GM19372 (cell line): ENCODE data around the gene GSK3B.

Experiments
- ATAC-seq: cut with Tn5 transposase; IDR thresholded peaks from one replicate; pipeline ENCODE4 v1.9.1; 2021; ENCODE audit warnings: mild to moderate bottlenecking, low read depth, moderate library complexity; ENCODE audit not compliant: unreplicated experiment

GSK3B gene

GRCh38 chr3:119794401-119794800 is 299.8 kb downstream of the GSK3B start:
- ATAC-seq, result no peak

DNA sequence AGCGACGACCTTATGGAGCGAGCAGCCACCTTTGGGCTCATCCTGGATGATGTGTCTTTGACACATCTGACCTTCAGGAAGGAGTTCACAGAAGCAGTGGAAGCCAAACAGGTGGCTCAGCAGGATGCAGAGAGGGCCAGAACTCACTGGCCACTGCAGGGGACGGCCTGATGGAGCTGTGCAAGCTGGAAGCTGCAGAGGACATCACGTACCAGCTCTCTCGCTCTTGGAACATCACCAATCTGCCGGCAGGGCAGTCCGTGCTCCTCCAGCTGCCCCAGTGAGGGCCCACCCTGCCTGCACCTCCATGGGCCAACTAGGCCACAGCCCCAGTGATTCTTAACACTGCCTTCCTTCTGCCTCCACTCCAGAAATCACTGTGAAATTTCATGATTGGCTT is 302.0 kb downstream of the GSK3B start:
- ATAC-seq, result no peak

GRCh38 chr3:119790369-119790768 is 303.9 kb downstream of the GSK3B start:
- no peak for ATAC-seq

- no peak for ATAC-seq
These were observed 307.8 kb downstream of the GSK3B start for GRCh38 chr3:119786409-119786808.

DNA sequence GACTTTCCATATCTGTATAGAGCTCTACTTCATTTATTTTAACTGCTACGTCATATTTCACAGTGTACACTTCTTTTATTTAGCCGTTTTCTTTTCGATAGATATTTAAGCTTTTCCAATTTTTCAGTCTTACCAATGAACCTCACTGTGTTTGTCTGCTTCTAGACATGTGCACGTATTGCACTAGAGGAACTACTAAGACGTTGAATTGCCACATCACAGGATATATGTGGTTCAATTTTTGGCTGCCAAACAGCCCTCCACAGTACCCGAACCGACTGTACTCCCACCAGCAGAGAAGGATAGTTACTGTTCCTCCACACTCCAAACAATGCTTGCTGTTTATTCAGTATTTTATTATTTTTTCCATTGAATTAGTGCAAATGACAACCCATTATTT is 310.4 kb downstream of the GSK3B start:
- ATAC-seq, result no peak

- no peak for ATAC-seq
These were observed 311.0 kb downstream of the GSK3B start for GRCh38 chr3:119783255-119783654.

DNA sequence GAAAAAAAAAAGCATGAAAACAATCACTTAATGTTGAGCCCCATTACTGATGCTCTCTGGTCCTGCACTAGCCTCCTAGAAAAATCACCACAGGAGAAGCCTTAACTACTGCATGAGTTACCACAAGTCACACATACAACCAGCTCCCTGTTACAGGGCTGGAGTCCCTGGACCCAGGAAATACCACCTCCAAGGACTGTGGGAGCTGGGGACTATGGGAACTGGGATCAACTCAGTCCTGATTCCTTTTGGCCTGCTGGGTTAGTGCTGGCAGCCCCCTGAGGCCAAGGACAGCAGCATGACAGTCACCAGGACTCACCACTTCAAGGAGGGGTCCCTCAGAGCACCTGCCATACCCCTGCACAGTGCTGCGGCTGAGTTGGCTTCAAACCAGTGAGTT is 311.8 kb downstream of the GSK3B start:
- no peak for ATAC-seq

DNA sequence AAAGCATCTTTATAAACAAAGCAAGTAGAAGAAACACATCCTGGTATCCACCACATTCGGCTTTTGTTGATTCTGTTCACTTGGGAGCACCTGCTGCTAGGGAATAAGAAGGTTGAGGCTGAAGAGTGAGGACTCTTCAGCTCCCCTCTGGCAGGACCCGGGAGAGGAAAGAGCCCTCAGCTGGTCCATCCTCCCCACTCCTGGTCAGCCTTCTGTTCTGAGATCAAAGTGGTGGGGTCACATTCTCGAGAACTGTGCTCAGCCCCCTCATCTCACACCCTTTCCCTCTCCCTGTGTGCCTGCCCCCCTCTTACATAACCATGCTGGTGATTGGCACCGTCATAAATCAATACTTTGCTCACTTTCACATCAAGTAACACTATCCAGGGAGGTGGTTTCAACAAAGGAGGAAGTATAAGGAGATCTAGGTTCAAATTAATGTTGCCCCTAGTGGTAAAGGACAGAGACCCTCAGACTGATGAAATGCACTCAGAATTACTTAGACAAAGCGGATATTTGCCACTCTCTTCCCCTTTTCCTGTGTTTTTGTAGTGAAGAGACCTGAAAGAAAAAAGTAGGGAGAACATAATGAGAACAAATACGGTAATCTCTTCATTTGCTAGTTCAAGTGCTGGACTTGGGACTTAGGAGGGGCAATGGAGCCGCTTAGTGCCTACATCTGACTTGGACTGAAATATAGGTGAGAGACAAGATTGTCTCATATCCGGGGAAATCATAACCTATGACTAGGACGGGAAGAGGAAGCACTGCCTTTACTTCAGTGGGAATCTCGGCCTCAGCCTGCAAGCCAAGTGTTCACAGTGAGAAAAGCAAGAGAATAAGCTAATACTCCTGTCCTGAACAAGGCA is 312.7 kb downstream of the GSK3B start, which contains the start of gene NR1I2:
Gene NR1I2 (plus strand): TSS at position 772 of the 869 bp plus-strand sequence.
- no peak for ATAC-seq

- peak; percentile 59 for ATAC-seq
These were observed 314.4 kb downstream of the GSK3B start for GRCh38 chr3:119779731-119780383.

DNA sequence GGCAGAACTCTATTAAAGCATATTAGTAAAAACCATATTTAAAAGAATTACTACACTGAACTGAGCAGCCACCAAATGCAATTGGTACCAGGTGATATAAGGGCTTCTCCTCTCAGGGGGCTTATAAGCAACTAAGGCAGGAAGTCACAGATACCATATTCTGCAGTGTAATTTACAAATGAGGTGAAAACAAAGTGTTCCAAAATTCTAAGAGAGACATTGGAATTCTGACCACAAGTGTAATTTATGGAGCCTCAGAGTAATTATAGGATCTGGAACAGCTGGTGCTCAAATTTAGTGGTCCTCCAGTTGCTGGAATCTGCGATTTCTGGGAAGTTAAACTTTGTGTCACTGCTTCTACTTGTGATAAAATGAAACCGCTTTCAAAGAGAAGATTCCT is 315.4 kb downstream of the GSK3B start:
- ATAC-seq, result no peak

DNA sequence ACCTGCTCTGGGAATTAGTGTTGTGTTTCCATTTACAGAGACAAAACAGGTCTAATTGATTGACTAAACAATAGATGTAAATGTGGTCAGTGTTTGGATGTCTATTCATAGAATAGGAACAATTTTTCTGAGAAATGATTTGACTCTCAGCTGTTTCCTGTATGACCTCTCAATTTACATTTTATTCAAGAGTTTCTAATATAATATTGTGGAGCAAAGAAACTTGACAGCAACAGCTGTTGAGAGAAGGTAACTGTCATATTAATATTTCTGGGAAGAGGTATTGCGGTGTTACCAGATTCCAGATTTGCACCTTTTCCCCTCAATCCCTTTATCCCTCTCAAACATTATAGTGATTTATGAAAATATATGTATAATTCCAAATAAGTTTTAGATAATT is 316.1 kb downstream of the GSK3B start:
- ATAC-seq, result no peak

- ATAC-seq, result no peak
These were observed 317.9 kb downstream of the GSK3B start for GRCh38 chr3:119776304-119776703.

DNA sequence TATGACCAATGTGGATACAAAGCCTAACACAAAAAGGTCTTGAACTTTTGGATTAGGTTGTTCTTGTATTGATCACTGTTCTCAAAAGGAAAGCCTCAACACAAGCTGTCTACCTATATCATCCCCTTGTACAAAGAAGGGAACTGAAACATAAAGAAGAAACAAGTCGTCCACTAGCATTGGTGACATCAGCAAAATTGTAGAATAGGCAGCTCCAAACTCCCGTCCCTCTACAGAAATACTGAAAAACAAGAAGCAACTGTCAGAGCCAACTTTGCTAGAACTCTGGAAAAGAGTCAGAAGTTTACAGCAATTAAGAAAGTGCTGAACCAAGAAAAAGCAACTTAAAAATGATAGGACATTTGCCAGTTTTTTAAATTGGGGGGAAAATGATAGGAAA is 319.8 kb downstream of the GSK3B start:
- ATAC-seq, result peak; percentile 84
